Ammon's horn (tissue), 1 donor: ENCODE measurements around the gene UNC5C.

ENCODE experiments used
- DNase-seq: peaks from one replicate; pipeline ENCODE4 v3.0.0-alpha.2; 2016; ENCODE audit warnings: low spot score

The UNC5C gene

DNA sequence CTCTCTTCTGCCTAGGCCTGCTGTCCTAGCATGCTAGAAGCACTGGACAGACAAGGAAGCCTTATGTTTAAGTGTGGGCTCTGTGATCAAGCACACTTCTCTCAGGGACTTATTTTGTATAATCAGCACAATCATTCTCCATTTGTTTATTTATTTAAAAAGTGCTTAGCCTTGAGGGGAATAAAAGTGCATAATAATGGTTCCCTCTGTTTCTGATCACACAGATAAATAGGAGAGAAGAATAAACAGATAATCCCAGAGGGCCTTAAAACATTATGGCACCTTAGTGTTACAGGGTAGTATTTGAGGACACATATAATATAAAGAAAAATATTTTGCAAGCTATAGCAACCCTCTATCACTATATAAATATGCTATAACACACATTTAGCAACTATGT is 146.5 kb downstream of the UNC5C start:
- DNase-seq: no peak

DNA sequence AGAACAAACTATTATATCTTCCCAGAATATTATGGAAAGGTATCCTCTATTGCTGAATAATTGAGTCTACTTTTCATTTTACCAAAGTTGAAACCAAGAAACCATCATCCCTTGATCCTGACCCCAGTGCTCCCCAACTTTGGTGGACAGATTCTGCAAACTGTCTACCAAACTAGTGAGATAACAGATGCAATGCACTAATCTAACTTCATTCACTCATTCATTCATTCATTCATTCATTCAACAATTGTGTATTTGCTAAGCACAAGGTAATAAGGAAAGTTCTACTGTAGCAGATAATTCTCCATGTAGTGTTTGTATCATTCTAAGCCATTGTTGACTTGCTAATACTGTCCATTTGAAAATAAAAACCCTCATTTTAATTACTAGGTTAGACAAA is 150.6 kb downstream of the UNC5C start:
- no peak for DNase-seq

GRCh38 chr4:95394752-95395306 is 153.9 kb downstream of the UNC5C start:
- DNase-seq: no peak

DNA sequence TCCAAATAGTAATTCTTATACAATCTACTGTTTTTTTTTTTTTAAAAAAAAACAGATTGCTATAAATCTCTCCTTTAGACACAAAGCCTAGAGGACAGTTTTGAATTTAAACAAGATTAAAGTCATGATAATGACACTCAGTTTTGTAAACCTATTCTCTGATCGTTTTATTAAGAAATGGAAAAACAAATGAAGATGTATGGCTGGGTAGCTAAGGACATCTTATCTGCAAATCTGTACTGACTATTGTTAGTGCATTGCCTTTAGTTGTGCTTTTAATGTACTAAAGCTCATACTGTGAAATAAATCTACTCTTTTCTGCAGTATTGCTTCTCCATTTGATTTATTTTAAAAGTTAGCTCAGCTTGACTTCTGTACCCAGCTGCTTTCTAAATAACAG is 155.0 kb downstream of the UNC5C start:
- no peak for DNase-seq

- DNase-seq: no peak
Measured at GRCh38 chr4:95388911-95389310, 159.9 kb downstream of the UNC5C start.

DNA sequence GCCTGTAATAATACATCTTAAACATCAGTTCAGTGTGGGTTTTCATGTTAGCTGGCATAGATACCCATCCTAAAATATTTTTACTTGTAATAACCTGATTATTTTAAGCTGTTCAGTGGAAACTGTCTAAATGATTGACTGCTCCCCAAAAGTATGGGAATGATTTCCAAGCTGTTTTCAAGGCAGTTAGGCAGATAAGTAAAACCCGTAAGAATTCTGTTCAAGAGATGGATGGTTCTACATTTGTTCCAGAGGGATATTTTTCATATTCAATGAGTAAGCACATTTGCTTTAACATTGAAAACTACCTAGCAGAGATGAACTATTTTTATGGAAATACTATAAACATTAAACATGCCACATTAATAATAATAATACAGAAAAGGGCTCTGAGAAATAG is 161.1 kb downstream of the UNC5C start:
- no peak for DNase-seq

- no peak for DNase-seq
Measured at GRCh38 chr4:95386410-95386809, 162.4 kb downstream of the UNC5C start.

- no peak for DNase-seq
Measured at GRCh38 chr4:95381843-95382580, 166.8 kb downstream of the UNC5C start.

- no peak for DNase-seq
Measured at GRCh38 chr4:95379633-95380032, 169.1 kb downstream of the UNC5C start.

GRCh38 chr4:95377366-95377900 is 171.3 kb downstream of the UNC5C start:
- no peak for DNase-seq

- DNase-seq: no peak
Measured at GRCh38 chr4:95371476-95372224, 177.1 kb downstream of the UNC5C start.

DNA sequence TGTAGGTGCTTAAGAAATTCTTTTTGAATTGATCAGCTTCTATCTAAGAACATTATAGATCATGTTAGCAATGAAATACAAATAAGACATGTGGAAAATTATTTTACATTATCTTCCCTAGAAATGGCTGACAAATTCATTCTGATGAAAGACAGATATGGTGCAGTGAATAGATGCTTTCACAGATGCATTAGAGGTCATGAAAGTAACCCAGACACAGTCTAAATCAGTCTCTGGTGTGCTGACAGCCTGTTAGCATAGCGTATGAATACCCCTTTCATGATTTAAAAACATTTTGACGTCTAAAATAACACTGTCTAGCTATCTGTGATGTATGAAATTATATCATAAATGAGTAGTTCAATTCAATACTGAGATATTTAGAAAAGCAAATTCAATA is 180.9 kb downstream of the UNC5C start:
- DNase-seq: no peak

GRCh38 chr4:95363966-95364365 is 184.8 kb downstream of the UNC5C start:
- DNase-seq: no peak

DNA sequence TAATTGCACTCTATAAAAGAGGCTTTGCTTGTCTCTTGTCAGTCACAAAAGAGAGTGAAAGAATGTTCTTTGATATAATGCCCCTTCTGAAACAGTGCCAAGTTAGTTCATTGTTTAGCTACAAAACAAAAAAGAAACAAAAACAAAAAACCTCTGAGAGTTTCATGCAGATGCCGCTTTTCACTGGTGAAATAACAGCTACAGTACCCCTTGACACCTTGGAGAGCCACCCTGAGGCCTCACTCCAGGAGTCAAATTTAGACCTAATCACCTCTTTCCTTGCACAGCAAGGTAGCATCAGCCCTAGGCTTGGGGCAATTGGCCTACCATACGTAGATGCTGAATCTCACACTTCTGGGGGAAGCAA is 185.2 kb downstream of the UNC5C start:
- no peak for DNase-seq

DNA sequence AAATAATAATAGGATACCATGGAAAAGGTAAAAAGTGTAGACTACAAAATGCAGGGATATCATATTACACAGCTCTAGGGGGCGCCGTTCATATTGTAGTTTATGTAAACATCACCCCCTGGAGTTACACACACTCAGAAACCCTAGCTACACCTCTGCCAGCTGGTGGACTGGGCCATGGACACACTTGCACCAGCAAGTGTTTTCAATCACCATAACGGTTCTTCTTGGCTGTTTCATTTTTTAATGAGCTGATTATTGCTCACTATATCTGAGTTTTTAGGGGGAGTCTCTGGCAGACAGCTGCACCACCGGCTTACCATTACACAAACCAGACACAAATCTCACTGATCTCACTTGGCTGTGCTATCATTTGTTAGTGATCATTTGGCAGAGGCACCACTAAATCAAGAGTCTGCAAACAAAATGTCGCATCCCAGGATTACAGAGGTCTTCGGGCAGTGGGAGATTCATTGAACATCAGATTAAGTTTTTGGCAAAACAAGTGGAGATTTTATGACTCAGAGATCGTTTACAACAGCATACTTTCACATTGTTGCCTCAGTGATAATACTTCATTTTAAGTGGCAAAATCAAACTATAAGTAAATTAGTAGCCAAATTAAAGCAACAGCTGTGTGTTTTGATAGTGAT is 185.7 kb downstream of the UNC5C start:
- peak; percentile 58 for DNase-seq

DNA sequence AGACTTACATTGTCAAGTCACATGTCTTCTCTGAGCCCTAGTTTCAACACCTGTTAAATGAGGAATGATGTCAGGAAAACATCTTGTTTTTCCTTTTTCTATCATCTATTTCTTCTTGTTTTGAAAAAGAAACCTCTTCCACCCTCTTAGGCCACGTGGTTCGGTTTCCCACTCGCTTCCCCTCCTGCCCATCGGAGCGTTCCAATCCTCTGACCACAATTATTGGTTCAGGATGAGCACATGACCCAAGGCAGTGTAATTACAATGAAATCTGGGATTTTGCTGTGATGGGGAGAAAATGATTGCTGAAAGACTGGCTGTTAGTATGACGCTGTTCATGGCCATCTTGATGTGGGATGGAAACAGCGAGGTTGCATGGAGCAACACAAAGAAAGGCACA is 186.7 kb downstream of the UNC5C start:
- no peak for DNase-seq

- no peak for DNase-seq
Measured at GRCh38 chr4:95361696-95361965, 187.1 kb downstream of the UNC5C start.

DNA sequence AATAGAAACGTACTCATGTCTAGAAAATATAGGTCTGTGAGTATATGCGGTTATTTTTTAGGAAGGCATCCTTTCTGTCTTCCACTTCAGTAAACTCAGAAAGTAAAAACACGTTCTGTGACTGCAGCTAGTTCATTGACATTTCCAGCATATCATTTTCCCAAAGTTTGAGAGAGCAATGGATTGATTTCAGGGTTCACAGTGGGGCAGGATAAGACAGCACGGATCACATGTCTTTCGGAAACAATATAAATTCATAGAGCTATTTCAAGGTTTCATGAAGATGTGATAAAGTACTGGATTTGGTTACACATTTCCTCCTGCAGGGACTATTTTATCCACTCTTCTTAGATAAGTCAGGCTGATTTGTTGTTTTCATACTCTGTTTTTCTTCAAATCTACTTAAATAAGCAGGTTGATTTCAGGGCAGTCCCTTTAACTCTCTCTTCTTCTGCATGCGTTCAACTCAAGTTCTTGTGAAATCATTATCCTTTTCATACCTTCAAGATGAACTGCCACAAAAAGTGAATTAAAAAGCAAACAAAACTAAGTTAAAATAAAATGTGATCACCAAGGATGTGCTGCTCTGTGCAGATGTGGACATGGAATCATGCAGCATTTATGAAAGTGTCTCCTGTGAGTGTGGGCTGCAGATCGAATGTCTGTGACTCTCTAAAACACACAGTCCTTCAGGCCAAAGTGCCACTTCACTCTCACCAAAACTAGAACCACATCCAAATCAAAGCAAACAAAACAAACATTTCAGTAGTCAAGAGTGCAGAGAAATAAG is 187.7 kb downstream of the UNC5C start:
- no peak for DNase-seq

GRCh38 chr4:95360256-95360903 is 188.4 kb downstream of the UNC5C start:
- no peak for DNase-seq

DNA sequence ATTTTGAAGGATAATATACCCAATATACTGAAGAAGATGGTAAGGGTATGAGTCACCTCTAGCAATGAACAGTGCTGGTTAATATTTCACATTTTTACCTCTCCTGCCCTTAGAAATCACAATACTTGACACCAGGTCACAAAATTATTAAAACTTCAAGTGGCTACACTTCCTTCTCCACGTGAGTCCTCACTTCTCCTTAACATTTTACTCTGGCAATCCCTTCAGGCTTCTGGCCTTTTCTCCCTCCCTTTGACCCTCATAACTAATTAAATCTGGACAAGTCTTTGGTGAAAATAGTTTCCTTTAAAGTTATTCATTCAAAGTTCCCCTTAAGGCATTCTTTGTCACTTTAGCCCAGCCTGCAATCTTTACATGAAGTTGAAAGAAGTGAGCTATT is 190.4 kb downstream of the UNC5C start:
- DNase-seq: no peak

DNA sequence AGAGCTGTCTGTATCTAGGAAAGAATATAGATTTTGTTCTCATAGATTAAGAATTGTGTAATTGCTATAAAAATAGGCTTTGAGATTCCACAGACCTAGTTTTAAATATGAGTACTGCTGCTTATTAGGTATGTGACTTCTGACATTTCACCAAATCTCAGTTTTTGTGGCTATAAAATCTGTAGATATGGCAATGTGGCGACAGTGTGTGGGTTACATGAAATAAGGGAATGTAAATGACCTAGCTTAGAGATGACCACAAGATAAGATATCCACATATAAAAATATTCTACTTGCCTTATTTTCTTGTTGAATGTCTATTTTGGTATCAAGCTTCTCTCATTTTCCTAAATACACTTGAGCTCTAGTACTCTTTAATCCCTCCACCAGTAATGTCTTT is 193.8 kb downstream of the UNC5C start:
- DNase-seq: no peak

DNA sequence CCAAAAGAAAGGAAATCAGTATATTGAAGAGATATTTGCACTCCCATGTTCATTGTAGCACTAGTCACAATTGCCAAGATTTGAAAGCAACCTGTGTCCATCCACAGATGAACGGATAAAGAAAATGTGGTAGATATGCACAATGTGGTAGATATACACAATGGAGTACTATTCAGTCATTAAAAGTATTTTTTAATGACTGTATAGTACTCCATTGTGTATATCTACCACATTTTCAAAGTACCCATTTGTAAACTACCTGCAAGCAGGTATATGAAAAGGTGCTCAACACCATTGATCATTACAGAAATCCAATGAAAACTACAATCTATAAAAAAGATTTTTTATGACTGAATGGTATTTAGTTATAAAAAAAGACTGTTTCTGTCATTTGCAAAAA is 200.4 kb downstream of the UNC5C start:
- no peak for DNase-seq
